HepG2 (cell line): Measurements from ENCODE around the gene SLC13A1. TPM values are rescaled to one million over a fixed set of nuclear protein-coding genes. Genes with fewer than 3 reads are reported as not detected.

Experiments
- ATAC-seq: fragments of 200-7000 bp; cut with Tn5 transposase; 3 replicates; pipeline ENCODE4 v1.9.1; 2020; ENCODE audit warnings: mild to moderate bottlenecking, moderate library complexity
- BruUV-seq: library from RNA; stranded (reverse); fragments of 400-500 nt; replicated peaks from 2 replicates; lab custom pipeline; 2021; lab: Mats Ljungman, UMichigan
- CTCF ChIA-PET: fragments of 300-600 bp; formaldehyde crosslinking; extraction: SDS; loops from one replicate; lab custom pipeline; 2021; ENCODE audit warnings: low total read pairs, inconsistent platforms, low intra/inter-chr PET ratio; lab: Yijun Ruan, JAX
- POLR2A ChIA-PET: fragments of 350-600 bp; sonication (Branson Sonifier 250); formaldehyde crosslinking; loops from one replicate; lab custom pipeline; 2020; ENCODE audit warnings: antibody characterized with exemption, inconsistent platforms; lab: Yijun Ruan, JAX
- DNase-seq: peaks from one replicate; pipeline ENCODE4 v3.0.0-alpha.2; 2015; ENCODE audit warnings: low spot score
- FAIRE-seq: peaks from 3 replicates; lab custom pipeline; 2011; peaks lifted over from hg19 to GRCh38; lab: Jason Lieb, UNC
- H2AFZ ChIP-seq: one replicate; pipeline ENCODE4 v1.6.1; 2011; ENCODE audit warnings: low read length, inconsistent platforms
- H3K27ac ChIP-seq: fragments of 300-600 bp; 3 replicates; pipeline ENCODE4 v1.8.0; 2011; ENCODE audit warnings: mixed run types, mild to moderate bottlenecking, mixed read lengths, low read length, inconsistent platforms; ENCODE audit not compliant: insufficient read depth; ENCODE audit errors: extremely low read length
- H3K27me3 ChIP-seq, 2 experiments: fragments of 200-600 bp in 1 of 2; 2 replicates in 1 of 2; 3 replicates in 1 of 2; pipeline versions ENCODE4 v1.6.0 to v1.8.0; 2011; ENCODE audit warnings: low read length in 2 of 2, mild to moderate bottlenecking in 2 of 2, moderate library complexity in 2 of 2, inconsistent platforms in 1 of 2; ENCODE audit not compliant: insufficient read depth in 2 of 2, control insufficient read depth in 1 of 2
- H3K36me3 ChIP-seq, 2 experiments: fragments of 200-600 bp in 1 of 2; replicated peaks in 1 of 2; 2 replicates in 1 of 2; 3 replicates in 1 of 2; pipeline versions ENCODE4 v1.5.1 to v1.8.0; 2011; ENCODE audit warnings: low read length in 2 of 2, inconsistent platforms in 1 of 2; ENCODE audit not compliant: insufficient read depth in 2 of 2, control insufficient read depth in 1 of 2
- H3K4me1 ChIP-seq: 2 replicates; pipeline ENCODE4 v1.5.1; 2012; ENCODE audit warnings: low read length, inconsistent platforms; ENCODE audit not compliant: insufficient read depth
- H3K4me2 ChIP-seq: 2 replicates; pipeline ENCODE4 v1.6.0; 2011; ENCODE audit warnings: low read depth, low read length, inconsistent platforms
- H3K4me3 ChIP-seq, 3 experiments: fragments of 200-600 bp in 1 of 3; sonication (generic), shearing (Covaris generic) in 1 of 3; replicated peaks in 1 of 3; 2 replicates each; pipeline ENCODE4 v1.5.1; 2011 to 2016; ENCODE audit warnings: low read length in 3 of 3, inconsistent platforms in 2 of 3, low read depth in 2 of 3, mild to moderate bottlenecking in 2 of 3, control low read depth in 1 of 3, mixed read lengths in 1 of 3; ENCODE audit not compliant: insufficient read depth in 1 of 3
- H3K79me2 ChIP-seq: one replicate; pipeline ENCODE4 v1.6.1; 2011; ENCODE audit warnings: low read length, inconsistent platforms; ENCODE audit not compliant: insufficient read depth
- H3K9ac ChIP-seq: 2 replicates; pipeline ENCODE4 v1.6.0; 2011; ENCODE audit warnings: mild to moderate bottlenecking, low read depth, low read length, inconsistent platforms; ENCODE audit not compliant: insufficient read depth
- H3K9me3 ChIP-seq: 2 replicates; pipeline ENCODE4 v1.5.1; 2012; ENCODE audit warnings: mild to moderate bottlenecking, low read length
- H4K20me1 ChIP-seq: 2 replicates; pipeline ENCODE4 v1.6.0; 2011; ENCODE audit warnings: inconsistent platforms, mild to moderate bottlenecking, low read length, moderate library complexity; ENCODE audit not compliant: insufficient read depth
- MTF1 ChIP-seq: sonication (generic); formaldehyde crosslinking; IDR thresholded peaks from 2 replicates; pipeline ENCODE4 v1.5.0; 2020; ENCODE audit warnings: missing genetic modification reagents
- MZF1 ChIP-seq: sonication (generic); formaldehyde crosslinking; IDR thresholded peaks from 2 replicates; pipeline ENCODE4 v1.8.1; 2023; ENCODE audit warnings: mild to moderate bottlenecking, missing genetic modification reagents, borderline replicate concordance
- RBAK ChIP-seq: sonication (generic); formaldehyde crosslinking; IDR thresholded peaks from 2 replicates; pipeline ENCODE4 v1.5.1; 2020; ENCODE audit warnings: mild to moderate bottlenecking, missing genetic modification reagents
- ZNF333 ChIP-seq: sonication (generic); formaldehyde crosslinking; IDR thresholded peaks from 2 replicates; pipeline ENCODE4 v1.4.0; 2020; ENCODE audit warnings: mild to moderate bottlenecking, missing genetic modification reagents, borderline replicate concordance
- ZNF768 ChIP-seq: sonication (generic); formaldehyde crosslinking; IDR thresholded peaks from 2 replicates; pipeline ENCODE4 v1.4.0; 2020; ENCODE audit warnings: missing genetic modification reagents
- in situ Hi-C: cut with HindIII; loops from 2 replicates; pipeline ENCODE4 v1.10.0; 2017; ENCODE audit warnings: low pct_unique_long_range_greater_than_20kb; ENCODE audit not compliant: extremely low pct_ligation_motif_present
- intact Hi-C: fragments of 100-400 bp; cut with micrococcal nuclease; formaldehyde crosslinking; loops from one replicate; pipeline ENCODE4 v1.10.0; 2022; ENCODE audit not compliant: unreplicated experiment
- polyA plus RNA-seq, 8 experiments: library from polyadenylated mRNA; depleted of rRNA in 3 of 8; stranded (reverse) in 7 of 8; unstranded in 1 of 8; fragments of >200 nt; fragmentation: Illumina TruSeq in 4 of 8; extraction: Trizol in 4 of 8; gene quantifications; 2 replicates each; pipeline versions ENCODE4 v1.2.1 to v1.2.3, GENCODE V29; 2011 to 2016; ENCODE audit warnings: low read depth in 4 of 8, missing spikeins in 1 of 8, mixed read lengths in 1 of 8; ENCODE audit not compliant: insufficient read depth in 1 of 8
- total RNA-seq, 5 experiments: library from RNA; depleted of rRNA; stranded (reverse); fragments of >200 nt; fragmentation: Illumina TruSeq; extraction: Trizol; gene quantifications; 2 replicates each; pipeline ENCODE4 v1.2.3, GENCODE V29; 2016; ENCODE audit warnings: low read depth in 1 of 5
- TF ChIP-seq, protein P1 (sequence below): sonication (generic); formaldehyde crosslinking; IDR thresholded peaks from 2 replicates; pipeline ENCODE4 v1.4.0; 2020; ENCODE audit warnings: missing genetic modification reagents
- TF ChIP-seq, protein P2 (sequence below), 2 experiments: fragments of 450-650 bp in 1 of 2; sonication (generic) in 1 of 2; formaldehyde crosslinking in 1 of 2; IDR thresholded peaks; 2 replicates each; pipeline versions ENCODE4 v1.6.1 to v1.8.0; 2016 to 2022; ENCODE audit warnings: antibody characterized with exemption in 1 of 2, mild to moderate bottlenecking in 1 of 2, missing genetic modification reagents in 1 of 2
- TF ChIP-seq, protein P3 (sequence below): sonication (generic); formaldehyde crosslinking; IDR thresholded peaks from 2 replicates; pipeline ENCODE4 v1.4.0; 2020; ENCODE audit warnings: missing genetic modification reagents; ENCODE audit errors: not compliant biosample characterization

The SLC13A1 gene
- total and polyA plus RNA-seq, 2 of the 13 experiments (the other 11 are each of a cell fraction or from before 2014, with no cell fraction given) = not detected

DNA sequence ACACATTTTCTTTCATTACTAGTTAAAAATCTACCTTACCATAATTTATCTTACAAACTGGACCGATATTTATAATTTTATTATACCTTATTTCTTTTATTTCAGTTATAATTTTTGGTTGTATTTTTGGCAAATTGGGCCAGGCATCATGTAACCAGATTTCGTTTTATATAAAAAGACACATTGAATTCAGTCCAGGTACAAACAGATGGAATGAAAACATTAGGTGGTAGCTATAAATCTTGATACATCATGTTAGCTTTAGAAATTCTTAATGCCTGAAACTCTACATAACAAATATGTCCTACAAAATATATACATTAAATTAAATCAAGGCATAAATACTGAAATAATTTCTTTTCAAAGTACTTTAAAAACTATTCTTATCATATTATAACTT is 73.1 kb downstream of the SLC13A1 start (continued):
- TF ChIP-seq, protein P1, sequence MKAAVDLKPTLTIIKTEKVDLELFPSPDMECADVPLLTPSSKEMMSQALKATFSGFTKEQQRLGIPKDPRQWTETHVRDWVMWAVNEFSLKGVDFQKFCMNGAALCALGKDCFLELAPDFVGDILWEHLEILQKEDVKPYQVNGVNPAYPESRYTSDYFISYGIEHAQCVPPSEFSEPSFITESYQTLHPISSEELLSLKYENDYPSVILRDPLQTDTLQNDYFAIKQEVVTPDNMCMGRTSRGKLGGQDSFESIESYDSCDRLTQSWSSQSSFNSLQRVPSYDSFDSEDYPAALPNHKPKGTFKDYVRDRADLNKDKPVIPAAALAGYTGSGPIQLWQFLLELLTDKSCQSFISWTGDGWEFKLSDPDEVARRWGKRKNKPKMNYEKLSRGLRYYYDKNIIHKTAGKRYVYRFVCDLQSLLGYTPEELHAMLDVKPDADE (CRISPR knock-in tag) = no peak
- TF ChIP-seq MTF1 (CRISPR knock-in tag) (no peak), ZNF768 (CRISPR knock-in tag) (no peak)

DNA sequence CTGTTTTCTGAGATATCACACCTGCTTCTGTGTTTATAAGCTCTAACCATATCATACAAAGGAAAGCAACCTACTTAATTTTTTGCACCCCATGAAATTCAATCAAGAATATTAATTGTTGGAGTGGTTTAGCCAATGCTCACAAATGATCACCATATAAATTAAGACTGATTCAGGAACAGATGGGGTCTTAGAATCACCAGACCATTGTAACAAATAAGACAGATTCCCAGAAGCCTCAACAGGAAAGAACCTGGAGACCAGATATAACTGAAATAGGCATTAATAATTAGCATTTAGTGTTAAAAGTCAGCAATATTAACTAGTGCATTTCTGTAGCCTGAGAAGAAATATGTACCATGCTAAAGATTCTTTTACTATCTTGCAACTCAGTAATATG is 73.6 kb downstream of the SLC13A1 start:
- DNase-seq (no peak), FAIRE-seq (no peak), ATAC-seq (no peak)
- Histone ChIP-seq H3K27ac (no peak overlapping the region), H3K27me3 (no peaks in the 10 kb centered on the region; a peak in 1 of 5 replicates), H3K9me3 (no peaks in the 10 kb centered on the region), H3K79me2 (no peaks in the 10 kb centered on the region), H3K4me2 (no peak overlapping the region), H3K4me1 (no peaks in the 10 kb centered on the region), H3K9ac (no peak overlapping the region), H3K4me3 (no peak overlapping the region), H2AFZ (no peak overlapping the region), H4K20me1 (no peaks in the 10 kb centered on the region), H3K36me3 (no peaks in the 10 kb centered on the region)
- in situ Hi-C loops = no loop called here
- CTCF ChIA-PET = no interaction called here
- POLR2A ChIA-PET = no interaction called here
- intact Hi-C loops = no loop called here
- BruUV-seq = no TSS peak
- TF ChIP-seq ZNF333 (CRISPR knock-in tag) (no peak), MZF1 (no peak), RBAK (no peak)
- TF ChIP-seq, protein P2, sequence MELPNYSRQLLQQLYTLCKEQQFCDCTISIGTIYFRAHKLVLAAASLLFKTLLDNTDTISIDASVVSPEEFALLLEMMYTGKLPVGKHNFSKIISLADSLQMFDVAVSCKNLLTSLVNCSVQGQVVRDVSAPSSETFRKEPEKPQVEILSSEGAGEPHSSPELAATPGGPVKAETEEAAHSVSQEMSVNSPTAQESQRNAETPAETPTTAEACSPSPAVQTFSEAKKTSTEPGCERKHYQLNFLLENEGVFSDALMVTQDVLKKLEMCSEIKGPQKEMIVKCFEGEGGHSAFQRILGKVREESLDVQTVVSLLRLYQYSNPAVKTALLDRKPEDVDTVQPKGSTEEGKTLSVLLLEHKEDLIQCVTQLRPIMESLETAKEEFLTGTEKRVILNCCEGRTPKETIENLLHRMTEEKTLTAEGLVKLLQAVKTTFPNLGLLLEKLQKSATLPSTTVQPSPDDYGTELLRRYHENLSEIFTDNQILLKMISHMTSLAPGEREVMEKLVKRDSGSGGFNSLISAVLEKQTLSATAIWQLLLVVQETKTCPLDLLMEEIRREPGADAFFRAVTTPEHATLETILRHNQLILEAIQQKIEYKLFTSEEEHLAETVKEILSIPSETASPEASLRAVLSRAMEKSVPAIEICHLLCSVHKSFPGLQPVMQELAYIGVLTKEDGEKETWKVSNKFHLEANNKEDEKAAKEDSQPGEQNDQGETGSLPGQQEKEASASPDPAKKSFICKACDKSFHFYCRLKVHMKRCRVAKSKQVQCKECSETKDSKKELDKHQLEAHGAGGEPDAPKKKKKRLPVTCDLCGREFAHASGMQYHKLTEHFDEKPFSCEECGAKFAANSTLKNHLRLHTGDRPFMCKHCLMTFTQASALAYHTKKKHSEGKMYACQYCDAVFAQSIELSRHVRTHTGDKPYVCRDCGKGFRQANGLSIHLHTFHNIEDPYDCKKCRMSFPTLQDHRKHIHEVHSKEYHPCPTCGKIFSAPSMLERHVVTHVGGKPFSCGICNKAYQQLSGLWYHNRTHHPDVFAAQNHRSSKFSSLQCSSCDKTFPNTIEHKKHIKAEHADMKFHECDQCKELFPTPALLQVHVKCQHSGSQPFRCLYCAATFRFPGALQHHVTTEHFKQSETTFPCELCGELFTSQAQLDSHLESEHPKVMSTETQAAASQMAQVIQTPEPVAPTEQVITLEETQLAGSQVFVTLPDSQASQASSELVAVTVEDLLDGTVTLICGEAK (IDR thresholded peaks at IDR 0.05) = no peak
- TF ChIP-seq, protein P2 (CRISPR knock-in tag; IDR thresholded peaks at IDR 0.05) = no peak
- TF ChIP-seq, protein P3, sequence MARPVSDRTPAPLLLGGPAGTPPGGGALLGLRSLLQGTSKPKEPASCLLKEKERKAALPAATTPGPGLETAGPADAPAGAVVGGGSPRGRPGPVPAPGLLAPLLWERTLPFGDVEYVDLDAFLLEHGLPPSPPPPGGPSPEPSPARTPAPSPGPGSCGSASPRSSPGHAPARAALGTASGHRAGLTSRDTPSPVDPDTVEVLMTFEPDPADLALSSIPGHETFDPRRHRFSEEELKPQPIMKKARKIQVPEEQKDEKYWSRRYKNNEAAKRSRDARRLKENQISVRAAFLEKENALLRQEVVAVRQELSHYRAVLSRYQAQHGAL = no peak
